PC-3 (cell line): Measurements from ENCODE around the gene LRRC37A. TPM values are rescaled to one million over a fixed set of nuclear protein-coding genes. Genes with fewer than 3 reads are reported as not detected.
"Not testable (repeated sequence)": the region's sequence is repeated elsewhere in the genome, so short reads cannot be mapped to it uniquely, and the experiment has no call there.

Experiments used
- ATAC-seq: fragments of 200-7000 bp; cut with Tn5 transposase; 2 replicates; pipeline ENCODE4 v1.9.1; 2020; ENCODE audit warnings: mild to moderate bottlenecking, moderate library complexity
- BruUV-seq: library from RNA; stranded (reverse); fragments of 400-500 nt; replicated peaks from 2 replicates; lab custom pipeline; 2021; lab: Mats Ljungman, UMichigan
- CTCF ChIA-PET: fragments of 300-600 bp; sonication (Branson Sonifier 250); formaldehyde crosslinking; loops from one replicate; lab custom pipeline; 2022; ENCODE audit warnings: antibody characterized with exemption; lab: Charles Lee
- POLR2A ChIA-PET: fragments of 300-600 bp; sonication (Branson Sonifier 250); formaldehyde crosslinking; loops from one replicate; lab custom pipeline; 2022; ENCODE audit warnings: antibody characterized with exemption; ENCODE audit not compliant: unreplicated experiment; lab: Charles Lee
- DNase-seq: peaks from one replicate; pipeline ENCODE4 v3.0.0-alpha.2; 2015
- H2AFZ ChIP-seq: fragments of 300-600 bp; sonication (generic); 2 replicates; pipeline ENCODE4 v1.6.0; 2016; ENCODE audit warnings: antibody characterized with exemption, low read length
- H3F3A ChIP-seq: fragments of 300-600 bp; sonication (generic); one replicate; pipeline ENCODE4 v1.6.0; 2017; ENCODE audit warnings: antibody characterized with exemption, low read length, control low read depth, mild to moderate bottlenecking; ENCODE audit not compliant: unreplicated experiment
- H3K27ac ChIP-seq: fragments of 300-600 bp; sonication (generic); 2 replicates; pipeline ENCODE4 v1.5.1; 2016; ENCODE audit warnings: mild to moderate bottlenecking, low read length
- H3K27me3 ChIP-seq: fragments of 300-600 bp; sonication (generic); 2 replicates; pipeline ENCODE4 v1.6.1; 2016; ENCODE audit warnings: low read length, mixed read lengths
- H3K36me3 ChIP-seq: fragments of 300-600 bp; sonication (generic); 2 replicates; pipeline ENCODE4 v1.6.1; 2016; ENCODE audit warnings: low read depth, mixed run types, low read length, mixed read lengths
- H3K4me1 ChIP-seq: fragments of 300-600 bp; sonication (generic); 2 replicates; pipeline ENCODE4 v1.5.1; 2016; ENCODE audit warnings: low read length; ENCODE audit not compliant: insufficient read depth
- H3K4me2 ChIP-seq: fragments of 300-600 bp; sonication (generic); 2 replicates; pipeline ENCODE4 v1.6.0; 2016; ENCODE audit warnings: low read length
- H3K4me3 ChIP-seq: fragments of 300-600 bp; sonication (generic); 2 replicates; pipeline ENCODE4 v1.5.1; 2016; ENCODE audit warnings: mild to moderate bottlenecking, low read length, mixed read lengths
- H3K79me2 ChIP-seq: fragments of 300-600 bp; sonication (generic); 2 replicates; pipeline ENCODE4 v1.6.1; 2017; ENCODE audit warnings: low read length, mixed read lengths
- H3K9ac ChIP-seq: fragments of 300-600 bp; sonication (generic); 2 replicates; pipeline ENCODE4 v1.6.0; 2016; ENCODE audit warnings: mild to moderate bottlenecking, low read length
- H3K9me2 ChIP-seq: fragments of 300-600 bp; sonication (generic); replicated peaks from 2 replicates; pipeline ENCODE4 v1.6.1; 2016; ENCODE audit warnings: mixed run types, low read length, mixed read lengths
- H3K9me3 ChIP-seq: fragments of 300-600 bp; sonication (generic); 2 replicates; pipeline ENCODE4 v1.6.1; 2016; ENCODE audit warnings: low read length, mixed read lengths
- H4K20me1 ChIP-seq: fragments of 300-600 bp; sonication (generic); 2 replicates; pipeline ENCODE4 v1.6.1; 2016; ENCODE audit warnings: low read length, mixed read lengths
- CTCF ChIP-seq: fragments of 300-600 bp; sonication (generic); conservative IDR thresholded peaks from 2 replicates; pipeline ENCODE4 v1.5.1; 2017; ENCODE audit warnings: antibody characterized with exemption, low read depth, mild to moderate bottlenecking, low read length
- EZH2 ChIP-seq: fragments of 300-600 bp; sonication (generic); IDR thresholded peaks from one replicate; pipeline ENCODE4 v1.6.1; 2017; ENCODE audit warnings: antibody characterized with exemption, mild to moderate bottlenecking, low read length; ENCODE audit not compliant: unreplicated experiment
- EZH2phosphoT487 ChIP-seq: fragments of 300-600 bp; sonication (generic); IDR thresholded peaks from 2 replicates; pipeline ENCODE4 v1.6.1; 2018; ENCODE audit warnings: mild to moderate bottlenecking, antibody characterized with exemption, low read length, borderline replicate concordance
- intact Hi-C: fragments of 100-400 bp; cut with micrococcal nuclease; formaldehyde crosslinking; loops from 2 replicates; pipeline ENCODE4 v1.9.0; 2023
- total RNA-seq: library from RNA; depleted of rRNA; stranded (reverse); fragments of >200 nt; gene quantifications from 2 replicates; pipeline ENCODE4 v1.2.3, GENCODE V29; 2014

LRRC37A gene
- total RNA-seq, 1 experiment from 2014 or later, result 1.1 TPM

GRCh38 chr17:46259845-46260661 lies 34.9 kb upstream of the LRRC37A start:
- H4K20me1 ChIP-seq, H3K9ac ChIP-seq, H3K36me3 ChIP-seq, H3K27ac ChIP-seq, BruUV-seq, H3K27me3 ChIP-seq, intact Hi-C loops, H3F3A ChIP-seq, H3K79me2 ChIP-seq, H3K9me3 ChIP-seq, POLR2A ChIA-PET, H3K9me2 ChIP-seq: not testable (repeated sequence)
- peak overlapping the region; percentile 72 for H3K4me2 ChIP-seq
- peaks cover 27% of the 10 kb centered on the region for H3K4me1 ChIP-seq
- peak overlapping the region; percentile 69; the same call in 1 of the 2 replicates for H2AFZ ChIP-seq
- CTCF ChIA-PET, result interaction anchor here (0.6 to 1.0 kb wide), 4 partner anchors 14 to 674 kb away, joined by 3 to 9 read pairs (median 6); partner anchors contain the start of gene KANSL1
- H3K4me3 ChIP-seq, result peak overlapping the region; percentile 59
- peak; percentile 80 for ATAC-seq
- DNase-seq, result peak; percentile 55

GRCh38 chr17:46262271-46262670 lies 32.7 kb upstream of the LRRC37A start:
- CTCF ChIA-PET, result interaction anchor here (0.6 to 0.7 kb wide), 2 partner anchors 23 to 25 kb away, joined by 3 to 5 read pairs; no protein-coding TSS in a partner anchor
- Histone ChIP-seq H3K27ac (peak overlapping the region; percentile 22; the same call in 1 of the 2 replicates), H3K9me3 (no peaks in the 10 kb centered on the region), H3K27me3 (no peaks in the 10 kb centered on the region), H3K4me2 (peak overlapping the region; percentile 3; the same call in 1 of the 2 replicates), H3K9me2 (no peaks in the 10 kb centered on the region), H3K4me1 (peaks cover 42% of the 10 kb centered on the region), H3K79me2 (no peaks in the 10 kb centered on the region), H4K20me1 (no peaks in the 10 kb centered on the region), H2AFZ (no peak overlapping the region), H3K36me3 (no peaks in the 10 kb centered on the region), H3K4me3 (no peak overlapping the region), H3F3A (no peaks in the 10 kb centered on the region), H3K9ac (no peak overlapping the region)
- peak; percentile 39 for DNase-seq
- no peak for ATAC-seq
- intact Hi-C loops, result no loop called here
- no peak for TF ChIP-seq EZH2phosphoT487
- TF ChIP-seq EZH2, result no peak
- TF ChIP-seq CTCF, result no peak
- TSS peak; percentile 40 for BruUV-seq
- POLR2A ChIA-PET, result interaction anchor here (0.7 kb wide), 1 partner anchor 56 kb away, joined by 3 read pairs; no protein-coding TSS in a partner anchor

GRCh38 chr17:46264456-46265198 lies 30.3 kb upstream of the LRRC37A start:
- Histone ChIP-seq H3K27me3 (no peaks in the 10 kb centered on the region), H3K4me1 (peaks cover 42% of the 10 kb centered on the region), H3K36me3 (no peaks in the 10 kb centered on the region), H3F3A (no peaks in the 10 kb centered on the region), H3K4me3 (0 out of 2 replicates have a peak overlapping the region, but pooled peaks have one; percentile 5), H3K9me3 (no peaks in the 10 kb centered on the region), H4K20me1 (no peaks in the 10 kb centered on the region), H3K9me2 (no peaks in the 10 kb centered on the region), H3K4me2 (peak overlapping the region; percentile 55), H3K79me2 (no peaks in the 10 kb centered on the region), H3K27ac (peak overlapping the region; percentile 72), H3K9ac (no peak overlapping the region; the same call in 1 of the 2 replicates), H2AFZ (0 out of 2 replicates have a peak overlapping the region, but pooled peaks have one; percentile 3)
- intact Hi-C loops, result no loop called here
- ChIA-PET POLR2A (interaction anchor here (0.6 kb wide), 1 partner anchor 72 kb away, joined by 8 read pairs; no protein-coding TSS in a partner anchor), CTCF (no interaction called here)
- no TSS peak for BruUV-seq
- TF ChIP-seq CTCF, result no peak
- no peak for TF ChIP-seq EZH2phosphoT487
- no peak for TF ChIP-seq EZH2
- ATAC-seq, result peak; percentile 23
- DNase-seq, result peak; percentile 97

GRCh38 chr17:46266063-46266655 lies 28.8 kb upstream of the LRRC37A start:
- intact Hi-C loops, DNase-seq, H4K20me1 ChIP-seq, H3K9me3 ChIP-seq, H3K36me3 ChIP-seq, ATAC-seq, H3K9me2 ChIP-seq, H3K79me2 ChIP-seq, H3F3A ChIP-seq, POLR2A ChIA-PET, H3K27me3 ChIP-seq: not testable (repeated sequence)
- TSS peak; percentile 83 for BruUV-seq
- Histone ChIP-seq H3K4me2 (peak overlapping the region; percentile 84), H3K27ac (peak overlapping the region; percentile 34), H3K4me1 (peaks cover 42% of the 10 kb centered on the region), H2AFZ (peak overlapping the region; percentile 79), H3K9ac (peak overlapping the region; percentile 68), H3K4me3 (peak overlapping the region; percentile 64)
- CTCF ChIA-PET, result interaction anchor here (0.6 to 1.1 kb wide), 3 partner anchors 21 to 681 kb away, joined by 3 to 6 read pairs (median 4); partner anchors contain the start of gene KANSL1
